ENCODE data around the gene USF2.
"Not testable (repeated sequence)": the region's sequence is repeated elsewhere in the genome, so short reads cannot be mapped to it uniquely, and the experiment has no call there.

The USF2 gene

GRCh38 chr19:35286101-35286500, 17.3 kb downstream of the USF2 start:
- DNase-seq, result not testable (repeated sequence)

- DNase-seq, result no peak
Measured at GRCh38 chr19:35287713-35288112, 19.0 kb downstream of the USF2 start.

GRCh38 chr19:35288331-35288730, 19.6 kb downstream of the USF2 start:
- DNase-seq, result no peak

- DNase-seq, result no peak
Measured at GRCh38 chr19:35288906-35289305, 20.1 kb downstream of the USF2 start.

GRCh38 chr19:35290381-35291127, 21.8 kb downstream of the USF2 start:
- no peak for DNase-seq

GRCh38 chr19:35291259-35291658, 22.5 kb downstream of the USF2 start:
- no peak for DNase-seq

- no peak for DNase-seq
Measured at GRCh38 chr19:35291916-35292315, 23.2 kb downstream of the USF2 start, which contains the start of gene MAG. TSS of gene MAG (plus strand) at chr19:35292161. CDS start at chr19:35295409, 3,248 bp downstream.

GRCh38 chr19:35292421-35293362, 23.9 kb downstream of the USF2 start:
- DNase-seq, result no peak

GRCh38 chr19:35293363-35293739, 24.6 kb downstream of the USF2 start:
- DNase-seq, result no peak

- DNase-seq, result no peak
Measured at GRCh38 chr19:35293808-35294207, 25.0 kb downstream of the USF2 start.

- no peak for DNase-seq
Measured at GRCh38 chr19:35294328-35294727, 25.6 kb downstream of the USF2 start.

GRCh38 chr19:35294859-35295791, 26.4 kb downstream of the USF2 start:
- no peak for DNase-seq

- DNase-seq, result no peak
Measured at GRCh38 chr19:35295792-35296462, 27.2 kb downstream of the USF2 start.

GRCh38 chr19:35296644-35297514, 28.1 kb downstream of the USF2 start:
- no peak for DNase-seq

- DNase-seq, result no peak
Measured at GRCh38 chr19:35297515-35297848, 28.7 kb downstream of the USF2 start.

GRCh38 chr19:35297922-35298321, 29.2 kb downstream of the USF2 start:
- DNase-seq, result no peak

GRCh38 chr19:35298561-35298972, 29.8 kb downstream of the USF2 start:
- DNase-seq, result no peak

GRCh38 chr19:35299523-35300338, 31.0 kb downstream of the USF2 start:
- DNase-seq, result no peak

GRCh38 chr19:35300339-35300649, 31.5 kb downstream of the USF2 start:
- DNase-seq, result no peak

GRCh38 chr19:35301961-35302360, 33.2 kb downstream of the USF2 start:
- DNase-seq, result no peak
